ENCODE measurements around the gene CALHM1. TPM values are rescaled to one million over a fixed set of nuclear protein-coding genes. Genes with fewer than 3 reads are reported as not detected.

CALHM1 gene
- total RNA-seq, 6 donors from 2014 or later = not detected

DNA sequence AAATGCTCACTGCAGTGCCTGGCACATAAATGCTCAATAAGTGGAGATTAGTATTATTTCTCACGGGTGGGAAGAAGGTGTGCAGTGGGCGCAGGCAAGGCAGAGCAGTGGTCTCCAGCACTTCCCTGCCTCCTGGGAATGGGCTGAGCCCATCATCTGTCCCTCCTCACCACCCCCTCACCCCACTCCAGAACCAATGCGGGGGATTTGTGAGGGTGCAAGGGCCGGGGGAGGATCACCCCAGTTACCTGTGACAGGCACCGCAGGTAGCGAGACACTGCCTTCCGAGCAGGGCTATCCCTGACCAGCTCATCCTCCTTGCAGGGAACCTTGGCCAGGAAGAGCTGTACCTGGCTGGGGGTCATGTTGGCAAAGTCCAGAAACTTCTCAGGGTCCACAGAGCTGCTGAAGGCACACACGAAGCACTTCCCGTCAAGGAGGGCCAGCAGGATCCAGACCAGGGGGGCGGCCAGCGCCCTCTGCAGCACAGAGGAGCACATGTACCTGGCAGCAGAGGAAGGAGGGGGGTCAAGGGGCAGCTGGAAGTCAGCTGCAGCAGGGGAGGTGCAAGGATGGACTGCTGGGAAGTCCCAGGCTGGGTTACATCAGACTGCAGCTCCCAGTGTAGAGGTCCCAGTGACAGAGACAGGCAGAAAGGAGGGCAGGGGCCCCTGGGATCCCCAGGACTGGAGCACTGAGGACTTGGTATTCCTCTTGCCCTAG is 17.5 kb upstream of the CALHM1 start:
- WGBS, 2 donors = 75 to 81% methylated on average over 2 to 11 of the region's 11 CpGs
- no peak for TF ChIP-seq EP300 (IDR thresholded peaks at IDR 0.05)
- DNase-seq (no peak), ATAC-seq (ENCODE audit: low FRiP score in 2 of 2) (no peak)
- Histone ChIP-seq H3K36me3 (no peaks in the 10 kb centered on the region), H3K4me3 (no peak overlapping the region), H3K27ac (no peak overlapping the region), H3K4me1 (peaks cover 0 to 13% (median 7%) of the 10 kb centered on the region in 4 donors), H3K27me3 (no peaks in the 10 kb centered on the region), H3K9me3 (no peaks in the 10 kb centered on the region)

- WGBS, 2 donors = 78 to 79% methylated on average over 4 of the region's 4 CpGs
- DNase-seq (no peak), ATAC-seq (ENCODE audit: low FRiP score in 2 of 2) (no peak)
- no peaks in the 10 kb centered on the region for H3K27me3 ChIP-seq
- H3K4me3 ChIP-seq = no peak overlapping the region
- peaks cover 0 to 18% (median 10%) of the 10 kb centered on the region in 4 donors for H3K4me1 ChIP-seq
- H3K9me3 ChIP-seq = no peaks in the 10 kb centered on the region
- H3K36me3 ChIP-seq = no peaks in the 10 kb centered on the region
- no peak overlapping the region for H3K27ac ChIP-seq
- TF ChIP-seq EP300 (IDR thresholded peaks at IDR 0.05) (no peak), CTCF (IDR thresholded peaks at IDR 0.05) (no peak), POLR2AphosphoS5 (IDR thresholded peaks at IDR 0.05) (no peak), POLR2A (IDR thresholded peaks at IDR 0.05) (no peak)
These were observed 16.7 kb upstream of the CALHM1 start for GRCh38 chr10:103475437-103475836.

GRCh38 chr10:103474077-103474476 is 15.4 kb upstream of the CALHM1 start:
- peaks cover 0 to 19% (median 10%) of the 10 kb centered on the region in 4 donors for H3K4me1 ChIP-seq
- no peak overlapping the region for H3K27ac ChIP-seq
- H3K27me3 ChIP-seq = no peaks in the 10 kb centered on the region
- H3K36me3 ChIP-seq = no peaks in the 10 kb centered on the region
- DNase-seq (no peak), ATAC-seq (ENCODE audit: low FRiP score in 2 of 2) (no peak)
- 90 to 95% methylated on average over 3 of the region's 3 CpGs for WGBS, 2 donors
- H3K9me3 ChIP-seq = no peaks in the 10 kb centered on the region
- H3K4me3 ChIP-seq = no peak overlapping the region
- TF ChIP-seq CTCF (IDR thresholded peaks at IDR 0.05) = no peak
- TF ChIP-seq POLR2A (IDR thresholded peaks at IDR 0.05) = no peak
- no peak for TF ChIP-seq POLR2AphosphoS5 (IDR thresholded peaks at IDR 0.05)
- no peak for TF ChIP-seq EP300 (IDR thresholded peaks at IDR 0.05)

DNA sequence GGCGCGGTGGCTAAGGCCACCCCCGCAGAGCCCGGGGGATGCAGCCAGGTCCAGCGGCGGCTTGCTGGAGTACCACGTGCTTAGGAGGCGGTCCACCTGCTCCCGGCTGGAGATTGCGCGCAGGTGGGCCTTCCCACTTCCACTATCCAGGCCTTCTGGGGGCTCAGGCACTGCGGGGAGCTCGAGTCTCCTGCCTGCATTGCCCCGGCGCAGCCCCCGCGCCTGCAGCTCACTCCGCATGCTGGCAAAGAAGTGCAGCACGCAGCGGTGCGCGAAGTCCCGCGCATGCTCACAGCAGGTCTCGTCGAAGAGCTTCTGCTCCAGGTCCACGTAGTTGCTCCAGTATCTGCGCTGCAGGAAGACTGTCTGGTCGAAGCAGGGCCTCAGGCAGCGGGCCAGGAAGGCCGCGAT is 14.6 kb upstream of the CALHM1 start:
- H3K4me3 ChIP-seq = no peak overlapping the region
- no peak for ATAC-seq (ENCODE audit: low FRiP score in 2 of 2)
- 71 to 85% methylated on average over 12 to 27 of the region's 32 CpGs for WGBS, 2 donors

DNA sequence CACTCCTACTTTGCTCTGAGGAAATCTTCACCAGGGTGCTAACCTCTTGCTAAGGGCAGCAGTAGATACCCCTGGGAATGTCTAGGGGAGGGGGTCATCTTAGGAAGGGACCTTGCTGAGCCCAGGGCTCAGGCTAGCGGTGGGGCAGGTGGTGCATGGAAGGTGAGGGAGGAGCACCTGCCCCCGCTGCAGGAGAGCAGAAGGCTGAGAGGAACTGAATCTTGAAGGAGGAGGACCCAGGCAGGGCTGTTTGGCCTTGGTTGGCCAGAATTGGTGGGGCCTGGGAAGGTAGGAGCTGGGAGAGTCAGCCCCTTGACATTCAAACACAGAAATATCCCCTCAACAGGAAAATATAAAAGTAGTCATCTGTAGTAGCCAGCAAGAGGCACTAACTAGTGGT is 13.3 kb upstream of the CALHM1 start:
- no peak for ATAC-seq (ENCODE audit: low FRiP score in 2 of 2)
- H3K27me3 ChIP-seq = no peaks in the 10 kb centered on the region
- H3K4me3 ChIP-seq = no peak overlapping the region
- no peak for DNase-seq
- H3K36me3 ChIP-seq = no peaks in the 10 kb centered on the region
- TF ChIP-seq POLR2A (IDR thresholded peaks at IDR 0.05) (no peak), CTCF (IDR thresholded peaks at IDR 0.05) (no peak), EP300 (IDR thresholded peaks at IDR 0.05) (no peak), POLR2AphosphoS5 (IDR thresholded peaks at IDR 0.05) (no peak)
- H3K9me3 ChIP-seq = no peaks in the 10 kb centered on the region
- 80 to 81% methylated on average over 2 of the region's 2 CpGs for WGBS, 2 donors
- H3K4me1 ChIP-seq = peaks cover 0 to 19% (median 10%) of the 10 kb centered on the region in 4 donors
- peak overlapping the region; percentile 56 to 77 (median 60) for H3K27ac ChIP-seq

More for the DNA sequence above, 14.6 kb upstream of the CALHM1 start:
- H3K9me3 ChIP-seq = no peaks in the 10 kb centered on the region
- H3K27me3 ChIP-seq = no peaks in the 10 kb centered on the region
- no peak overlapping the region for H3K27ac ChIP-seq
- TF ChIP-seq CTCF (IDR thresholded peaks at IDR 0.05) = no peak
- no peak for TF ChIP-seq POLR2AphosphoS5 (IDR thresholded peaks at IDR 0.05)
- H3K4me1 ChIP-seq = peaks cover 0 to 19% (median 10%) of the 10 kb centered on the region in 4 donors
- DNase-seq = peak in 1 of 2 donors; percentile 86
- no peaks in the 10 kb centered on the region for H3K36me3 ChIP-seq
